MM.1S (cell line): ENCODE results near the gene ACBD6.

ENCODE experiments used
- DNase-seq: peaks from one replicate; pipeline ENCODE4 v3.0.0-alpha.2; 2015
- H2AFZ ChIP-seq: fragments of 300-600 bp; sonication (generic); 2 replicates; pipeline ENCODE4 v1.6.0; 2016; ENCODE audit warnings: antibody characterized with exemption, low read length
- H3F3A ChIP-seq: fragments of 300-600 bp; sonication (generic); 2 replicates; pipeline ENCODE4 v1.6.1; 2016; ENCODE audit warnings: mild to moderate bottlenecking, antibody characterized with exemption, low read length, moderate library complexity, mixed read lengths; ENCODE audit not compliant: insufficient read depth
- H3K27ac ChIP-seq: fragments of 300-600 bp; sonication (generic); 2 replicates; pipeline ENCODE4 v1.5.1; 2016; ENCODE audit warnings: mild to moderate bottlenecking, low read length
- H3K27me3 ChIP-seq: fragments of 300-600 bp; sonication (generic); replicated peaks from 2 replicates; pipeline ENCODE4 v1.6.0; 2016; ENCODE audit warnings: low read length; ENCODE audit not compliant: insufficient read depth
- H3K36me3 ChIP-seq: fragments of 300-600 bp; sonication (generic); replicated peaks from 2 replicates; pipeline ENCODE4 v1.6.1; 2016; ENCODE audit warnings: mild to moderate bottlenecking, low read length, mixed read lengths; ENCODE audit not compliant: insufficient read depth
- H3K4me1 ChIP-seq: fragments of 300-600 bp; sonication (generic); 2 replicates; pipeline ENCODE4 v1.6.1; 2016; ENCODE audit warnings: low read length, mixed read lengths
- H3K4me2 ChIP-seq: fragments of 300-600 bp; sonication (generic); 2 replicates; pipeline ENCODE4 v1.6.0; 2016; ENCODE audit warnings: low read depth, low read length
- H3K4me3 ChIP-seq: fragments of 300-600 bp; sonication (generic); 2 replicates; pipeline ENCODE4 v1.5.1; 2016; ENCODE audit warnings: low read length, mixed read lengths
- H3K79me2 ChIP-seq: fragments of 300-600 bp; sonication (generic); 2 replicates; pipeline ENCODE4 v1.6.1; 2016; ENCODE audit warnings: mixed run types, low read length, mixed read lengths
- H3K9ac ChIP-seq: fragments of 300-600 bp; sonication (generic); 2 replicates; pipeline ENCODE4 v1.6.1; 2016; ENCODE audit warnings: low read length, mixed read lengths
- H3K9me2 ChIP-seq: fragments of 300-600 bp; sonication (generic); replicated peaks from 2 replicates; pipeline ENCODE4 v1.6.1; 2016; ENCODE audit warnings: mild to moderate bottlenecking, low read length, mixed read lengths; ENCODE audit not compliant: insufficient read depth
- H3K9me3 ChIP-seq: fragments of 300-600 bp; sonication (generic); replicated peaks from 2 replicates; pipeline ENCODE4 v1.6.1; 2016; ENCODE audit warnings: mild to moderate bottlenecking, low read length, mixed read lengths; ENCODE audit not compliant: insufficient read depth
- H4K20me1 ChIP-seq: fragments of 300-600 bp; sonication (generic); 2 replicates; pipeline ENCODE4 v1.6.1; 2016; ENCODE audit warnings: mild to moderate bottlenecking, low read length, moderate library complexity, mixed read lengths; ENCODE audit not compliant: insufficient read depth
- EZH2 ChIP-seq: fragments of 300-600 bp; sonication (generic); optimal IDR thresholded peaks from 2 replicates; pipeline ENCODE3; 2017; ENCODE audit warnings: low read depth, mild to moderate bottlenecking, antibody characterized with exemption, low read length, mixed read lengths
- EZH2phosphoT487 ChIP-seq: fragments of 300-600 bp; sonication (generic); IDR thresholded peaks from 2 replicates; pipeline ENCODE4 v1.6.1; 2018; ENCODE audit warnings: antibody characterized with exemption, low read length
- TF ChIP-seq, protein P1 (sequence below): fragments of 300-600 bp; sonication (generic); IDR thresholded peaks from 2 replicates; pipeline ENCODE4 v1.5.1; 2016; ENCODE audit warnings: antibody characterized with exemption, low read length, mixed read lengths

Gene ACBD6

DNA sequence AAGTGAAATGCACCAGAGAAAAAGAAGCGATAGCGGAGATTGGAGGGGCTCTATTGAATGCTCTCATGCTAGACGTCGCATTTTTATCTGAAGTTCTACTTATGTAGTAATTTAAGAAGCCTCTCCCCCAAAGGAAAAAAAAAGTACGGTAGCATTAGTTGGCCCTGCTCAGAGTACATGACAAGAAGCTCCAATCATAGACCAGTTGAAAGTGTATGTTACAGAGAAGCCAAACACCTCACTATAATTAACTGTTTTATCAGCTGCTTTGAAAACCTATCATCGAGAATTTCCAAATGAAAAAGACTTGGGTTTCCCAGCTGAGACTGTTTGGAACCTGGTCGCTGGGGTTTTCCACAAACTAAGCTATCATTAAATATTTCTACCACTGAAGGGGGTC is 36.8 kb upstream of the ACBD6 start:
- Histone ChIP-seq H3K79me2 (no peaks in the 10 kb centered on the region), H3K4me3 (no peak overlapping the region), H3K27ac (no peak overlapping the region), H3K36me3 (no peaks in the 10 kb centered on the region), H3K27me3 (no peaks in the 10 kb centered on the region), H3F3A (no peaks in the 10 kb centered on the region), H3K9me2 (no peaks in the 10 kb centered on the region), H3K4me1 (no peaks in the 10 kb centered on the region), H2AFZ (no peak overlapping the region), H3K9me3 (no peaks in the 10 kb centered on the region), H3K9ac (no peak overlapping the region), H4K20me1 (no peaks in the 10 kb centered on the region), H3K4me2 (no peak overlapping the region)
- DNase-seq, result no peak
- no peak for TF ChIP-seq EZH2phosphoT487
- TF ChIP-seq, protein P1, sequence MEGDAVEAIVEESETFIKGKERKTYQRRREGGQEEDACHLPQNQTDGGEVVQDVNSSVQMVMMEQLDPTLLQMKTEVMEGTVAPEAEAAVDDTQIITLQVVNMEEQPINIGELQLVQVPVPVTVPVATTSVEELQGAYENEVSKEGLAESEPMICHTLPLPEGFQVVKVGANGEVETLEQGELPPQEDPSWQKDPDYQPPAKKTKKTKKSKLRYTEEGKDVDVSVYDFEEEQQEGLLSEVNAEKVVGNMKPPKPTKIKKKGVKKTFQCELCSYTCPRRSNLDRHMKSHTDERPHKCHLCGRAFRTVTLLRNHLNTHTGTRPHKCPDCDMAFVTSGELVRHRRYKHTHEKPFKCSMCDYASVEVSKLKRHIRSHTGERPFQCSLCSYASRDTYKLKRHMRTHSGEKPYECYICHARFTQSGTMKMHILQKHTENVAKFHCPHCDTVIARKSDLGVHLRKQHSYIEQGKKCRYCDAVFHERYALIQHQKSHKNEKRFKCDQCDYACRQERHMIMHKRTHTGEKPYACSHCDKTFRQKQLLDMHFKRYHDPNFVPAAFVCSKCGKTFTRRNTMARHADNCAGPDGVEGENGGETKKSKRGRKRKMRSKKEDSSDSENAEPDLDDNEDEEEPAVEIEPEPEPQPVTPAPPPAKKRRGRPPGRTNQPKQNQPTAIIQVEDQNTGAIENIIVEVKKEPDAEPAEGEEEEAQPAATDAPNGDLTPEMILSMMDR, result no peak

DNA sequence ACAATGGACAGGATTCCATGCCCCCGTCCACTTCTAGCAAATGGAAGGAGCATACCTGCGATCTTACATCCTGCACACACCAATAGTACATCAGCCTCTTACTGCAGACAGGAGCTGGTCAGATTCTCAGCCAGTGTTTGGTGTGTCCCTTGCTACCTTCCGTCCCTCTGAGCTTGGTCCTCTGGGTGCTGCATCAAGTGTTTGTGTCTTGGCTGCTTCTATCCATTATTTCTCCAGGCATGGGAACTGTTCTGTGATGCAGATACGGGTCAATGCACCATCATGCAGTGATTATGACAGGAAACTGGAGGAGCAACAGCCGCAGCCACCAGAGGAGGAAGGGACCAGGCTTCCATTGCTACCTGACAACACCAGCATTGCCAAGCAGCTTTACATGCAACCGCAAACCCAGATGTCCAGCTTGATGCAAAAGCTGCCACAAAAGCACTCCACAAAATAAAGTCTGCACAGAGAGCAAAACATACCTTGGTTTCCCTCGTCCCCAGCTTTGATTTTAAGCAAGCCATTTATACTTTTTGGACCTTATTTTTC is 34.5 kb upstream of the ACBD6 start:
- Histone ChIP-seq H3K9ac (no peak overlapping the region), H3K36me3 (no peaks in the 10 kb centered on the region), H3K4me2 (no peak overlapping the region), H3K4me3 (no peak overlapping the region), H3K9me2 (no peaks in the 10 kb centered on the region), H3F3A (no peaks in the 10 kb centered on the region), H3K9me3 (no peaks in the 10 kb centered on the region), H3K79me2 (no peaks in the 10 kb centered on the region), H3K4me1 (no peaks in the 10 kb centered on the region), H4K20me1 (no peaks in the 10 kb centered on the region), H3K27me3 (no peaks in the 10 kb centered on the region), H3K27ac (no peak overlapping the region), H2AFZ (no peak overlapping the region)
- TF ChIP-seq, protein P1, result no peak
- TF ChIP-seq EZH2phosphoT487, result no peak
- no peak for TF ChIP-seq EZH2
- no peak for DNase-seq

DNA sequence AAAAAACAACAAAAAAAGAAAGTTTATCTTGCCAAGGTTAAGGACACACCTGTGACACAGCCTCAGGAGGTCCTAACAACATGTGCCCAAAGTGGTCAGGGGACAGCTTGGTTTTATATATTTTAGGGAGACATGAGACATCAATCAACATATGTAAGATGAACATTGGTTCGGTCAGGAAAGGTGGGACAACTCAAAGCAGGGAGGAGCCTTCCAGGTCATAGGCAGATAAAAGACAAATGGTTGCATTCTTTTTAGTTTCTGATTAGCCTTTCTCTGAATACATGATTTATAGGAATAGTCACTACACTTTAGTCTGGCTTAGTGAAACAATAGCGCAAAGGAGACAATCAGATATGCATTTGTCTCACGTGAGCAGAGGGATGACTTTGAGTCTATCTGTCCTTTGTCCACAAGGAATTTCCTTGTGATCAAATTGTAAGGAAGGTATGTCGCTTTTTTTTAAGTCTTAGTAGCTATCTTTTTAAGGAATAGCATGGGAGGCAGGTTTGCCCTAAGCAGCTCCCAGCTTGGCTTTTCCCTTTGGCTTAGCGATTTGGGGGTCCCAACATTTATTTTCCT is 33.1 kb upstream of the ACBD6 start:
- Histone ChIP-seq H3K4me1 (no peaks in the 10 kb centered on the region), H3K4me3 (no peak overlapping the region), H3K79me2 (no peaks in the 10 kb centered on the region), H3K27me3 (no peaks in the 10 kb centered on the region), H3F3A (no peaks in the 10 kb centered on the region), H3K9ac (no peak overlapping the region), H2AFZ (no peak overlapping the region), H3K36me3 (no peaks in the 10 kb centered on the region), H3K9me3 (no peaks in the 10 kb centered on the region), H4K20me1 (no peaks in the 10 kb centered on the region), H3K27ac (no peak overlapping the region), H3K4me2 (no peak overlapping the region), H3K9me2 (no peaks in the 10 kb centered on the region)
- DNase-seq, result no peak
- TF ChIP-seq EZH2 (no peak), EZH2phosphoT487 (no peak)
- TF ChIP-seq, protein P1, result no peak
